GM18907 (cell line): ENCODE measurements around the gene RET.
A peak's percentile ranks its signal among the peaks of the same experiment; 100 is the strongest.

ENCODE experiments used
- ATAC-seq: cut with Tn5 transposase; IDR thresholded peaks from one replicate; pipeline ENCODE4 v1.9.1; 2021; ENCODE audit warnings: mild to moderate bottlenecking, moderate library complexity; ENCODE audit not compliant: unreplicated experiment

Gene RET

GRCh38 chr10:43160921-43161255 is 84.0 kb downstream of the RET start:
- peak; percentile 93 for ATAC-seq

GRCh38 chr10:43162604-43163003 is 85.7 kb downstream of the RET start:
- ATAC-seq: no peak

GRCh38 chr10:43166207-43166879 is 89.5 kb downstream of the RET start:
- ATAC-seq: peak; percentile 39

- ATAC-seq: peak; percentile 81
Measured at GRCh38 chr10:43166880-43167497, 90.1 kb downstream of the RET start.

- no peak for ATAC-seq
Measured at GRCh38 chr10:43167498-43167889, 90.6 kb downstream of the RET start.

- no peak for ATAC-seq
Measured at GRCh38 chr10:43170491-43170890, 93.6 kb downstream of the RET start.

GRCh38 chr10:43172645-43173044 is 95.8 kb downstream of the RET start:
- no peak for ATAC-seq

GRCh38 chr10:43173120-43173519 is 96.3 kb downstream of the RET start:
- no peak for ATAC-seq

- ATAC-seq: no peak
Measured at GRCh38 chr10:43174969-43175368, 98.1 kb downstream of the RET start.

- ATAC-seq: no peak
Measured at GRCh38 chr10:43176271-43176670, 99.4 kb downstream of the RET start.

- no peak for ATAC-seq
Measured at GRCh38 chr10:43177595-43177994, 100.7 kb downstream of the RET start.
